Dedifferentiated amniotic fluid mesenchymal stem cell (primary cell): Measurements from ENCODE around the gene SLC26A3.

Source experiments
- DNase-seq: peaks from one replicate; pipeline ENCODE4 v3.0.0-alpha.2; 2016; ENCODE audit errors: extremely low spot score

Gene SLC26A3

DNA sequence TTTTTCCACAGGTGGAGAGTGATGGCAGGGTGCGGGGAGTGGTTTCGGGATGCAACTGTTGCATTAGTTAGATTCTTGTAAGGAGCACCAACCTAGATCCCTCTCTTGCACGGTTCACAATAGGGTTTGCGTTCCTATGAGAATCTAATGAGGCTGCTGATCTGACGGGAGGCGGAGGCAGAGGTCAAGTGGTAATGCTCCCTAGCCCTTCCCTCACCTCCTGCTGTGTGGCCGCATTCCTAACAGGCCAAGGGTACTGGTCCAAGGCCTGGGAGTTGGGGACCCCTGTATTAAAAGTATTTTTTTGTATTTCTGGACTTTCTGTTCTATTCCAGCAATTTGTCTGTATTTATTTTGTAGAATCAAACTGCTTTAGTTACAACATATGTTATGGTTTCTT, 51.9 kb downstream of the SLC26A3 start:
- no peak for DNase-seq

DNA sequence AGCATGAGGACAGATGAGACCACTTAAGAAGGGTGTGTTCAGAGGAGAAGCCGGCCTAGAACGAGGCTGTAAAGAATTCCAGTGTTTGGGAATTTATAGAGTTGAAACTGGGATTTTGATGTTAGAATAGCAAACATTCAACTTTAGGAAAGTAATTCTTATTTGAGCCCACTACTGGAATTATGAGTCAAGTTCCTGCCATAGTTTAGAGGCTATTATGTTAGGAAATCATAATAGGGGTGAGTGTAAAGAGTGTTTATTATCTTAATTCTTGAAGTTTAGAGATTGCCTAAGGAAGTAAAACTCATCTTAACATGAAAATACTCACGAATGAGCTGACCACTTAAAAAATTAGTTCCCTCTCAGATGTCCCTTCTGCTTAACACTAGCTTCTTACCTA, 57.0 kb downstream of the SLC26A3 start:
- no peak for DNase-seq

GRCh38 chr7:107744345-107744750, 58.7 kb downstream of the SLC26A3 start:
- DNase-seq: peak; percentile 19

GRCh38 chr7:107743567-107744344, 59.3 kb downstream of the SLC26A3 start, which contains the start of gene CBLL1:
TSS of gene CBLL1 (plus strand) at chr7:107744142. CDS start at chr7:107744164, 22 bp downstream.
- DNase-seq: peak; percentile 94

DNA sequence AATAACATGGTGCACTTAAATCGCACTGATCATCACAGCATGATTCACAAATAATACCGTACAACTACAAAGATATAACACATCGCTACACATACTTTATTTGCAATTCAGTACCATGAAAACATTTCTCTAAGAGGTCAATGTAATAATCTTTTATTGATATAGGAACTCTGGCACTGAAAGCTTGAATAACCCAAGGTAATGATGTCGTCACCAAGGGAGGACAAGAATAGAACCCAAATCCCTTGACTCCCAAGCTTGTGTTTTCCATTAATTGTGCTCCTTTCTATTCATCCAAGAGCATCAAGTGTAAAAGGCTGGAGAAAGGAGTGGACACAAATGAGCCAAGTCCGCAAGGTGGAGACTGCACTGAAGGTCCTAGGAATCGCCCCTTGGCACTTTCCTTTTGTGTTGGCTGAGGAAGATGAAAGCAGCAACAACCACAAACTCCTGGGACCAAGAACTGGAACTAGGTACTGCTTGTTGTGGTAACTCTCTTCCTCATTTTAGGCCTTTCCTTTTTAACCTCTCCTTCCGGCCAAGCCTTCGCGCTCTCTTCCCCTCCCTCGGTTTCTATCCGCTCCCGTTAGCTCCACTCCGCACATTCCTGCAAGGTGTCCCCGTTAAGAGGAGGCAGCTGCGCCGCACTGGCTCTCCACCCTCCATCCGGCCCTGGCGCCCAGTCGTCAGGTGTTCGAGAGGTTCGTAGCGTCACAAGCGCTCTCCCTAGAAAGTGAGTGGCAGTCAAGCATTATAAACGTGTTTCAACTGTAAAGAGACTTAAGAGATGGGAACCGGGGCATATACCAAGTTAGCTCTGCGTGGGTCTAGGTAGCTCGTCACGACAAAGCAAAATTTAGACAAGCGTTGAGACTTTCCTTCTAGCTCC, 60.1 kb downstream of the SLC26A3 start:
- no peak for DNase-seq

DNA sequence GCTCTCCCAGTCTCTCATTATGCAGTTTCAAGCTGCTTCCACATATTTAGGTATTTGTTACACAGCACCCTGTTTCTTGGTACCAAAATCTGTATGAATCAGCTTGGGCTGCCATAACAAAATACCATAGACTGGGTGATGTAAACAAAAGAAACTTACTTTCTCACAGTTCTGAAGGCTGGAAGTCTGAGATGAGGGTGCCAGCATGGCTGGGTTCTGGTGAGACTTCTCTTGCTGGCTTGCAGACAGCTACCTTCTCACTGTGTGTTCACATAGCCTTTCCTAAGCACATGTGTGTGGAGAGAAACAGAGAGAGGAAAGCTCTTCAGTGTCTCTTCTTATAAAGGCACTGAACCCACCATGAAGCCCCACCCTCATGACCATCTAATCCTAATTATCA, 74.7 kb downstream of the SLC26A3 start:
- no peak for DNase-seq

- DNase-seq: no peak
Observed at GRCh38 chr7:107726356-107727130, 76.5 kb downstream of the SLC26A3 start.

- DNase-seq: peak; percentile 46
Observed at GRCh38 chr7:107725138-107725740, 77.8 kb downstream of the SLC26A3 start.

- DNase-seq: no peak
Observed at GRCh38 chr7:107723255-107723654, 79.8 kb downstream of the SLC26A3 start.

- DNase-seq: no peak
Observed at GRCh38 chr7:107721286-107721685, 81.7 kb downstream of the SLC26A3 start.

DNA sequence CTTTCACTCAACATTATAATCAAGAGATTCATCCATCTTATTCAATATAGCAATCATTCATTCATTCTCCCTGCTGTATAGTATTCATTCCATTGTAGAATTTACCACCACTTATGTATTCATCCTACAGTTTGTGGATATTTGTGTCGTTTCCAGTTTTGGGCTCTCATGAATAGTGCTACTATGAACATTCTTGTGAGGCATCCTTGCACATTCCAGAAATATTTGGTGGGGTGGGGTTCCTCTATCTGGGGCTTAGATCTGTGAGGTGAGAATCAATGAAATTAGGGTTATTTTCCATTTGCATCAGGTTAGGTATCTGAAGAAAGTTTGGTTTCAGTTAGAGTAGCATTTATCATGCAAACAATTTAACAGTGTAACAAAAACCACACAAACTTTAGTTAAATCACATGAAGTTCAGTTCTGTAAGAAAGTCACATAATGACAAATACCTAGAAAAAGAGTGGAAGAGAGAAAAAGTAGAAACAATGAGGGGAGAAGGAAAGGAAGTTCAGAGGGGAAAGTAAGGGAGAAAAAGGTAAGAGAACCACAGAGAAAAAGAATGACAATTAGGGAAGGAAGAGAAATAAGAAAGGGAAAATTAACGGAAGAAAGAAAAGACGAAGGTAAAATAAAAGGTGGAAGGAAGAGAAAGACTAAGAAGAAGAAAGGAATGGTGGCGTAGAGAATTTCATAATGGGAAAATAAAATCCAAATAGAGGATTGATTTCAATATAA, 84.4 kb downstream of the SLC26A3 start:
- no peak for DNase-seq

DNA sequence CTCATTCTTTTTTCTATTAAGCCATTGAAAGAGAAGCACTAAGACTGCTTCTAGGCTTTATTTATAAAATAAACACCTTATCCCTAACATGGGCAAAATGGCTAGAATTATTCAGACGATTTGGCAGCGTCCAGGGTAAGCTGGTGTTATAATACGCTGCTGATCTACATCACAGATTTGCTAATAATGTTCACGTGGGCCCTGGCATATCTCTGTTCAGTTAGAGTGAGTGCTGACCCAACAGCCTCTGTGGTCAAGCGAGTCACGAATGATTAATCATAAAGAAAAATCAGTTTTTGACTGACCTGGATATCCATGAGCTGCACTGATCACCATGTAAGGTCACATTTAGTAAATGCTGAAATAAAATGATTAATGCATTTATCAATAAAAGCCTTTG, 87.5 kb downstream of the SLC26A3 start:
- no peak for DNase-seq
